ENCODE measurements around the gene CLRN1. TPM values are rescaled to one million over a fixed set of nuclear protein-coding genes. Genes with fewer than 3 reads are reported as not detected.

The CLRN1 gene
- total and polyA plus RNA-seq, 9 of the 15 experiments (the other 6 are each of a cell fraction or from before 2014, with no cell fraction given): not detected

- no peaks in the 10 kb centered on the region for H3K9me3 ChIP-seq (replicated peaks; ENCODE audit: control insufficient read depth, insufficient read depth, low read depth, low read length)
- 0% methylated on average over 4 of the region's 4 CpGs for WGBS (ENCODE audit: insufficient coverage, low coverage, missing lambda C conversion rate)
- in situ Hi-C loops (cut with MboI) (no loop called here), intact Hi-C loops (cut with micrococcal nuclease) (no loop called here)
- POLR2A ChIA-PET: interaction anchor here (0.6 to 0.7 kb wide), 2 partner anchors 10 to 220 kb away, joined by 3 to 4 read pairs; no protein-coding TSS in a partner anchor
- no peak overlapping the region for H3K4me2 ChIP-seq (ENCODE audit: insufficient read depth, low read length)
- peaks cover 5 to 11% of the 10 kb centered on the region in 2 experiments; a peak in 3 of 5 replicates for H3K27me3 ChIP-seq (ENCODE audit: control insufficient read depth in 2 of 2, insufficient read depth in 2 of 2, low read length in 2 of 2)
- TF ChIP-seq, protein P1, sequence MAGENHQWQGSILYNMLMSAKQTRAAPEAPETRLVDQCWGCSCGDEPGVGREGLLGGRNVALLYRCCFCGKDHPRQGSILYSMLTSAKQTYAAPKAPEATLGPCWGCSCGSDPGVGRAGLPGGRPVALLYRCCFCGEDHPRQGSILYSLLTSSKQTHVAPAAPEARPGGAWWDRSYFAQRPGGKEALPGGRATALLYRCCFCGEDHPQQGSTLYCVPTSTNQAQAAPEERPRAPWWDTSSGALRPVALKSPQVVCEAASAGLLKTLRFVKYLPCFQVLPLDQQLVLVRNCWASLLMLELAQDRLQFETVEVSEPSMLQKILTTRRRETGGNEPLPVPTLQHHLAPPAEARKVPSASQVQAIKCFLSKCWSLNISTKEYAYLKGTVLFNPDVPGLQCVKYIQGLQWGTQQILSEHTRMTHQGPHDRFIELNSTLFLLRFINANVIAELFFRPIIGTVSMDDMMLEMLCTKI (IDR thresholded peaks at IDR 0.05; ENCODE audit: partially characterized antibody): no peak
- TF ChIP-seq ZNF212 (CRISPR knock-in tag; IDR thresholded peaks at IDR 0.05) (no peak), HSF4 (CRISPR knock-in tag; IDR thresholded peaks at IDR 0.05; ENCODE audit: borderline replicate concordance) (no peak), U2AF1 (optimal IDR thresholded peaks at IDR 0.05; ENCODE audit: low read depth, low read length) (no peak), ZNF445 (CRISPR knock-in tag; IDR thresholded peaks at IDR 0.05; ENCODE audit: low read depth) (no peak), PHB2 (IDR thresholded peaks at IDR 0.05; ENCODE audit: low read depth) (no peak), CBX2 (IDR thresholded peaks at IDR 0.05; ENCODE audit: insufficient read depth, low read length, poor library complexity, severe bottlenecking) (no peak), MCM5 (IDR thresholded peaks at IDR 0.05; ENCODE audit: low read depth) (no peak), ADNP (tag; IDR thresholded peaks at IDR 0.05) (no peak), ZNF174 (CRISPR knock-in tag; IDR thresholded peaks at IDR 0.05) (no peak), SRSF1 (IDR thresholded peaks at IDR 0.05; ENCODE audit: low read depth, low read length) (no peak), RNF219 (CRISPR knock-in tag; IDR thresholded peaks at IDR 0.05) (no peak), C11orf30 (IDR thresholded peaks at IDR 0.05; ENCODE audit: low read depth) (no peak)
- TF ChIP-seq, protein P2, sequence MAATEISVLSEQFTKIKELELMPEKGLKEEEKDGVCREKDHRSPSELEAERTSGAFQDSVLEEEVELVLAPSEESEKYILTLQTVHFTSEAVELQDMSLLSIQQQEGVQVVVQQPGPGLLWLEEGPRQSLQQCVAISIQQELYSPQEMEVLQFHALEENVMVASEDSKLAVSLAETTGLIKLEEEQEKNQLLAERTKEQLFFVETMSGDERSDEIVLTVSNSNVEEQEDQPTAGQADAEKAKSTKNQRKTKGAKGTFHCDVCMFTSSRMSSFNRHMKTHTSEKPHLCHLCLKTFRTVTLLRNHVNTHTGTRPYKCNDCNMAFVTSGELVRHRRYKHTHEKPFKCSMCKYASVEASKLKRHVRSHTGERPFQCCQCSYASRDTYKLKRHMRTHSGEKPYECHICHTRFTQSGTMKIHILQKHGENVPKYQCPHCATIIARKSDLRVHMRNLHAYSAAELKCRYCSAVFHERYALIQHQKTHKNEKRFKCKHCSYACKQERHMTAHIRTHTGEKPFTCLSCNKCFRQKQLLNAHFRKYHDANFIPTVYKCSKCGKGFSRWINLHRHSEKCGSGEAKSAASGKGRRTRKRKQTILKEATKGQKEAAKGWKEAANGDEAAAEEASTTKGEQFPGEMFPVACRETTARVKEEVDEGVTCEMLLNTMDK (IDR thresholded peaks at IDR 0.05; ENCODE audit: borderline replicate concordance, insufficient read depth, low read depth, low read length, poor library complexity, severe bottlenecking): no peak
- no peak overlapping the region for H3K9ac ChIP-seq (ENCODE audit: insufficient read depth in 1 of 2, low read depth in 2 of 2, low read length in 2 of 2)
- H3K4me1 ChIP-seq (replicated peaks in 1 of 2; ENCODE audit: control insufficient read depth in 2 of 2, insufficient read depth in 2 of 2, low read length in 2 of 2): no peaks in the 10 kb centered on the region
- H2AFZ ChIP-seq (ENCODE audit: low read depth, low read length): no peak overlapping the region
- H3K4me3 ChIP-seq: no peak overlapping the region
- no peaks in the 10 kb centered on the region for H3K9me1 ChIP-seq (ENCODE audit: control insufficient read depth, insufficient read depth, low read length)
- DNase-seq (ENCODE audit: extremely low read depth in 1 of 4, low spot score in 3 of 4) (no peak), ATAC-seq (no peak), FAIRE-seq (no peak)
- CTCF ChIA-PET (ENCODE audit: low intra/inter-chr PET ratio): no interaction called here
- no peaks in the 10 kb centered on the region for H3K36me3 ChIP-seq (ENCODE audit: control insufficient read depth, insufficient read depth, low read length)
- no peak overlapping the region for H3K27ac ChIP-seq (ENCODE audit: extremely low read depth, low read depth, low read length)
- no TSS peak for BruUV-seq (replicated peaks)
- H4K20me1 ChIP-seq (replicated peaks; ENCODE audit: control insufficient read depth, insufficient read depth, low read length): no peaks in the 10 kb centered on the region
- H3K79me2 ChIP-seq (ENCODE audit: control insufficient read depth, insufficient read depth, low read length): no peaks in the 10 kb centered on the region
Measured at GRCh38 chr3:150961949-150962348, 10.6 kb downstream of the CLRN1 start.

Data from K562 (cell line).